PC-9 (cell line): Measurements from ENCODE around the gene NUDT5. TPM values are rescaled to one million over a fixed set of nuclear protein-coding genes. Genes with fewer than 3 reads are reported as not detected.
"Not testable (repeated sequence)": the region's sequence is repeated elsewhere in the genome, so short reads cannot be mapped to it uniquely, and the experiment has no call there.

Experiments used
- BruUV-seq: library from RNA; stranded (reverse); fragments of 400-500 nt; replicated peaks from 2 replicates; lab custom pipeline; 2021; lab: Mats Ljungman, UMichigan
- CTCF ChIA-PET: fragments of 300-600 bp; sonication (Branson Sonifier 250); formaldehyde crosslinking; loops from one replicate; lab custom pipeline; 2022; ENCODE audit warnings: antibody characterized with exemption; lab: Charles Lee
- POLR2A ChIA-PET: fragments of 300-600 bp; sonication (Branson Sonifier 250); formaldehyde crosslinking; loops from one replicate; lab custom pipeline; 2022; ENCODE audit warnings: antibody characterized with exemption; ENCODE audit not compliant: unreplicated experiment; lab: Charles Lee
- DNase-seq, 2 experiments: peaks; one replicate each; pipeline versions ENCODE4 v3.0.0 to v3.0.0-alpha.2; 2015 to 2022; ENCODE audit warnings: mixed read lengths in 1 of 2
- H2AFZ ChIP-seq: fragments of 200-600 bp; sonication (generic); 2 replicates; pipeline ENCODE4 v1.8.1; 2017; ENCODE audit warnings: antibody characterized with exemption
- H3F3A ChIP-seq: fragments of 200-600 bp; sonication (generic); 2 replicates; pipeline ENCODE4 v1.8.1; 2017; ENCODE audit warnings: antibody characterized with exemption, mild to moderate bottlenecking, low read depth; ENCODE audit not compliant: insufficient read depth
- H3K27ac ChIP-seq: fragments of 200-600 bp; sonication (generic); 2 replicates; pipeline ENCODE4 v1.6.1; 2016; ENCODE audit warnings: mixed run types
- H3K27me3 ChIP-seq: fragments of 200-600 bp; sonication (generic); 2 replicates; pipeline ENCODE4 v1.6.1; 2016; ENCODE audit warnings: low read depth, mixed run types; ENCODE audit not compliant: insufficient read depth
- H3K36me3 ChIP-seq: fragments of 200-600 bp; sonication (generic); 2 replicates; pipeline ENCODE4 v1.6.1; 2016; ENCODE audit warnings: low read depth, mixed run types
- H3K4me1 ChIP-seq: fragments of 200-600 bp; sonication (generic); replicated peaks from 2 replicates; pipeline ENCODE4 v1.6.1; 2016; ENCODE audit warnings: mixed run types; ENCODE audit not compliant: insufficient read depth
- H3K4me2 ChIP-seq: fragments of 200-600 bp; sonication (generic); 2 replicates; pipeline ENCODE4 v1.6.1; 2017; ENCODE audit warnings: mixed run types
- H3K4me3 ChIP-seq: fragments of 200-600 bp; sonication (generic); 2 replicates; pipeline ENCODE4 v1.6.1; 2016; ENCODE audit warnings: mixed run types
- H3K79me2 ChIP-seq: fragments of 200-600 bp; sonication (generic); 2 replicates; pipeline ENCODE4 v1.6.1; 2017; ENCODE audit warnings: low read depth, mixed run types
- H3K9me2 ChIP-seq: fragments of 200-600 bp; sonication (generic); 2 replicates; pipeline ENCODE4 v1.8.1; 2017; ENCODE audit warnings: mild to moderate bottlenecking; ENCODE audit not compliant: insufficient read depth
- H3K9me3 ChIP-seq: fragments of 200-600 bp; sonication (generic); 2 replicates; pipeline ENCODE4 v1.8.1; 2016; ENCODE audit warnings: low read depth; ENCODE audit not compliant: insufficient read depth
- H4K20me1 ChIP-seq: fragments of 200-600 bp; sonication (generic); 2 replicates; pipeline ENCODE4 v1.8.1; 2017; ENCODE audit not compliant: insufficient read depth
- EZH2 ChIP-seq: fragments of 200-600 bp; sonication (generic); IDR thresholded peaks from 2 replicates; pipeline ENCODE4 v1.8.0; 2017; ENCODE audit warnings: antibody characterized with exemption, low read depth
- intact Hi-C: fragments of 100-400 bp; cut with micrococcal nuclease; formaldehyde crosslinking; loops from one replicate; pipeline ENCODE4 v1.10.0; 2022; ENCODE audit not compliant: unreplicated experiment
- total RNA-seq: library from RNA; stranded (reverse); gene quantifications from 2 replicates; pipeline ENCODE4 v1.2.3, GENCODE V29; 2021
- TF ChIP-seq, protein P1 (sequence below): fragments of 200-600 bp; sonication (generic); conservative IDR thresholded peaks from 2 replicates; pipeline ENCODE4 v1.6.1; 2017; ENCODE audit warnings: mixed run types, antibody characterized with exemption, mild to moderate bottlenecking, moderate library complexity

The NUDT5 gene
- total RNA-seq, 1 experiment from 2014 or later, result 82.0 TPM

DNA sequence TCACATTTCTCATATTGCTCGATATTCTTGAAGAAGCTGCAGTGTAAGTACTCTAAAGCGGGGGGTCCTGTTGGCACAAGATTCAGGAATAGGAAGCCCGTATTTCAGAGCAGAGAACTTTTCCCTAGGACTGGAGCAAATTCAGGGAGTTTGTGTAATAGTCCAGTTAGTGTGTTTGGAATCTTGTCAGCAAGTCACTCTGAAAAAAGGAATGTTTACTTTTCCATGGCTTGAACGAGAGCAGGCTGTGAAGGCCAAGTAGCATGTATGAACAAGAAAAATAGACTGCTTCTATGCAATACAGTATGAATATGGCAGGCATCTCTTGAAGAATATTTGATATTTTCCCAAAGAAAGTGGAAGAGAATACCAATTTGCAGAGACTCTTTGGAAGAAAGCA lies 40.1 kb upstream of the NUDT5 start:
- Histone ChIP-seq H3K27ac (no peak overlapping the region), H3K4me3 (no peak overlapping the region), H3K9me3 (no peaks in the 10 kb centered on the region), H4K20me1 (no peaks in the 10 kb centered on the region), H3F3A (no peaks in the 10 kb centered on the region), H2AFZ (no peak overlapping the region), H3K4me2 (no peak overlapping the region), H3K36me3 (0 out of 2 replicates have a peak, but pooled peaks cover 10% of the 10 kb centered on the region), H3K4me1 (no peaks in the 10 kb centered on the region), H3K27me3 (no peaks in the 10 kb centered on the region), H3K79me2 (no peaks in the 10 kb centered on the region), H3K9me2 (no peaks in the 10 kb centered on the region)
- intact Hi-C loops, result no loop called here
- ChIA-PET POLR2A (no interaction called here), CTCF (no interaction called here)
- no peak for DNase-seq
- BruUV-seq, result no TSS peak
- TF ChIP-seq, protein P1, sequence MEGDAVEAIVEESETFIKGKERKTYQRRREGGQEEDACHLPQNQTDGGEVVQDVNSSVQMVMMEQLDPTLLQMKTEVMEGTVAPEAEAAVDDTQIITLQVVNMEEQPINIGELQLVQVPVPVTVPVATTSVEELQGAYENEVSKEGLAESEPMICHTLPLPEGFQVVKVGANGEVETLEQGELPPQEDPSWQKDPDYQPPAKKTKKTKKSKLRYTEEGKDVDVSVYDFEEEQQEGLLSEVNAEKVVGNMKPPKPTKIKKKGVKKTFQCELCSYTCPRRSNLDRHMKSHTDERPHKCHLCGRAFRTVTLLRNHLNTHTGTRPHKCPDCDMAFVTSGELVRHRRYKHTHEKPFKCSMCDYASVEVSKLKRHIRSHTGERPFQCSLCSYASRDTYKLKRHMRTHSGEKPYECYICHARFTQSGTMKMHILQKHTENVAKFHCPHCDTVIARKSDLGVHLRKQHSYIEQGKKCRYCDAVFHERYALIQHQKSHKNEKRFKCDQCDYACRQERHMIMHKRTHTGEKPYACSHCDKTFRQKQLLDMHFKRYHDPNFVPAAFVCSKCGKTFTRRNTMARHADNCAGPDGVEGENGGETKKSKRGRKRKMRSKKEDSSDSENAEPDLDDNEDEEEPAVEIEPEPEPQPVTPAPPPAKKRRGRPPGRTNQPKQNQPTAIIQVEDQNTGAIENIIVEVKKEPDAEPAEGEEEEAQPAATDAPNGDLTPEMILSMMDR, result no peak
- TF ChIP-seq EZH2, result no peak

DNA sequence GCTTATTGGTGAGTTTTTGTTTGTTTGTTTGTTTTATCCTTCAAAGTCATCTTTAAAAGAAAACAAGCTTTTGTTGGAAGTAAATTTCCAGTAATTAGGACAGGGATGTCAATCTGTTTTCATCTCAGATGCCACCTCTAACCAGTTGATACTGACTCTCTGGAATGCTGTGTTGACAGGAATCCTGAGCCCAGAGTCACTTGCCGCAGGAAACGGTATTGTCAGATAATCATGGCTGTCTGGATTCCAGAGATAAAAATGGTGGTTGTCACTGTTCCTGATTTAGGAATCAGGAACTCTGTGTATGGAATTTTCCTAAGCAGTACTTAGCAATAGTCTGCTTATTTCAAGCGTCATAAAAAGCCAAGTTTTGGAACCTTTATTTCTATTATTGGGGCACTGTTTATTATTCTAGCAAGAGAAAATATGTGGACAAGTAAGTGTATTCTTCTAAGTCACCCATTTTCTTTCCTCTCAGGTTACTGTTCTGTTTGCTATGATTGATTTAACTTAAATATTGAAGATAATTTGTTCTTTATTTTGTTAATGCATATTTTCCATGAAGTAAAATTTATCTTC lies 39.5 kb upstream of the NUDT5 start:
- Histone ChIP-seq H4K20me1 (no peaks in the 10 kb centered on the region), H3K27me3 (no peaks in the 10 kb centered on the region), H3K36me3 (0 out of 2 replicates have a peak, but pooled peaks cover 10% of the 10 kb centered on the region), H3F3A (no peaks in the 10 kb centered on the region), H2AFZ (no peak overlapping the region), H3K4me1 (no peaks in the 10 kb centered on the region), H3K79me2 (no peaks in the 10 kb centered on the region), H3K9me2 (no peaks in the 10 kb centered on the region), H3K27ac (no peak overlapping the region), H3K4me3 (no peak overlapping the region), H3K9me3 (no peaks in the 10 kb centered on the region), H3K4me2 (no peak overlapping the region)
- DNase-seq, result no peak
- intact Hi-C loops, result no loop called here
- POLR2A ChIA-PET, result no interaction called here
- TF ChIP-seq EZH2, result no peak
- TF ChIP-seq, protein P1, result no peak
- BruUV-seq, result no TSS peak
- CTCF ChIA-PET, result no interaction called here

DNA sequence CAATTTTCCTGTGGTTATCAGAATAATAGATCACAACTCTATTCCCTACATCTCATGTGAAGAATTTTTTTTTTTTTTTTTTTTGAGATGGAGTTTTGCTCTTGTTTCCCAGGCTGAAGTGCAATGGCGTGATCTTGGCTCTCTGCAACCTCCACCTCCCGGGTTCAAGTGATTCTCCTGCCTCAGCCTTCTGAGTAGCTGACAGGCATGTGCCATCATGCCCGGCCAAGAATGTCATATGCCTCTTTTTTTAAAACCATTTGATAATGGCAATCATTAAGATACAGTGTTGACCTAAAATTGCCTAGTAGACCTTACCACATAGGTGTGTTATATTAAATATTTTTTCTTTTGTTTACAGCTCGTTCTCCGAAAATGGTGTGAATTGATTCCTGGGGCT lies 39.0 kb upstream of the NUDT5 start:
- H3F3A ChIP-seq, H3K4me1 ChIP-seq, H3K4me2 ChIP-seq, BruUV-seq, H3K79me2 ChIP-seq, intact Hi-C loops, H4K20me1 ChIP-seq, H3K4me3 ChIP-seq, POLR2A ChIA-PET, H3K27ac ChIP-seq, CTCF ChIA-PET, DNase-seq, H2AFZ ChIP-seq, H3K27me3 ChIP-seq, H3K9me3 ChIP-seq, H3K9me2 ChIP-seq: not testable (repeated sequence)
- H3K36me3 ChIP-seq, result 0 out of 2 replicates have a peak, but pooled peaks cover 10% of the 10 kb centered on the region

DNA sequence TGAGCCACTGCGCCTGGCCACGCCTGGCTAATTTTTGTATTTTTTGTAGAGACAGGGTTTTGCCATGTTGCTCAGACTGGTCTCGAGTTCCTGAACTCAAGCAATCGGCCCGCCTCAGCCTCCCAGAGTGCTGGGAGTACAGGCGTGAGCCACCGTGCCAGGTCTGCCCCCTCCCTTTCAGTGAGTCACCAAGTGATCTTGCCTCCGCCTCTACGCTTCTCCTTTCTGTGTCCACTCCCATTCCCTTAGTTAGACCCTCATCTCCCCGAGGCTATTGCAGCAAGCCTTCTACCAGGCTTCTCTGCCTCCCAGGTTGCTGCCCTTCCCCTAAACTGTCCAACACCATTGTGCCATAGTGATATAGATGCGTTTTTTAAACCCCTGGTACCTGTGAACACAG lies 33.2 kb upstream of the NUDT5 start:
- POLR2A ChIA-PET, result no interaction called here
- CTCF ChIA-PET, result interaction anchor here (0.7 kb wide), 1 partner anchor 1384 kb away, joined by 3 read pairs; no protein-coding TSS in a partner anchor
- no peaks in the 10 kb centered on the region for H3F3A ChIP-seq
- H3K36me3 ChIP-seq, result 0 out of 2 replicates have a peak, but pooled peaks cover 5% of the 10 kb centered on the region
- H3K27ac ChIP-seq, result no peak overlapping the region
- no peak for DNase-seq
- no peak overlapping the region for H3K4me3 ChIP-seq
- no TSS peak for BruUV-seq
- no peaks in the 10 kb centered on the region for H3K9me3 ChIP-seq
- no peaks in the 10 kb centered on the region for H3K9me2 ChIP-seq
- H4K20me1 ChIP-seq, result no peaks in the 10 kb centered on the region
- H3K4me1 ChIP-seq, result no peaks in the 10 kb centered on the region
- intact Hi-C loops, result no loop called here
- no peaks in the 10 kb centered on the region for H3K27me3 ChIP-seq
- TF ChIP-seq, protein P1, result no peak
- TF ChIP-seq EZH2, result no peak
- no peak overlapping the region for H2AFZ ChIP-seq
- no peaks in the 10 kb centered on the region for H3K79me2 ChIP-seq
- H3K4me2 ChIP-seq, result no peak overlapping the region

DNA sequence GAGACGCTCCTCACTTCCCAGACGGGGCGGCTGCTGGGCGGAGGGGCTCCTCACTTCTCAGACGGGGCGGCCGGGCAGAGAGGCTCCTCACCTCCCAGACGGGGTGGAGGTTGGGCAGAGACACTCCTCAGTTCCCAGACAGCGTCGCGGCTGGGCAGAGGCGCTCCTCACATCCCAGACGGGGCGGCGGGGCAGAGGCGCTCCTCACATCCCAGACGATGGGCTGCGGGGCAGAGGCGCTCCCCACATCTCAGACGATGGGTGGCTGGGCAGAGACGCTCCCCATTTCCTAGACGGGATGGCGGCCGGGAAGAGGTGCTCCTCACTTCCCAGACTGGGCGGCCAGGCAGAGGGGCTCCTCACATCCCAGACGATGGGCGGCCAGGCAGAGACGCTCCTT lies 30.7 kb upstream of the NUDT5 start:
- H3K9me3 ChIP-seq, H3K4me1 ChIP-seq, H3K79me2 ChIP-seq, H2AFZ ChIP-seq, H4K20me1 ChIP-seq, POLR2A ChIA-PET, intact Hi-C loops, H3K27ac ChIP-seq, H3K9me2 ChIP-seq, H3K4me2 ChIP-seq, H3K36me3 ChIP-seq, DNase-seq, H3K4me3 ChIP-seq, H3K27me3 ChIP-seq, CTCF ChIA-PET, H3F3A ChIP-seq, BruUV-seq: not testable (repeated sequence)
